SIG-M5 (cell line): ENCODE data around the gene PAPPA2.

Source experiments
- DNase-seq: peaks from one replicate; lab custom pipeline; 2025; lab: John Stamatoyannopoulos, UW

Gene PAPPA2

DNA sequence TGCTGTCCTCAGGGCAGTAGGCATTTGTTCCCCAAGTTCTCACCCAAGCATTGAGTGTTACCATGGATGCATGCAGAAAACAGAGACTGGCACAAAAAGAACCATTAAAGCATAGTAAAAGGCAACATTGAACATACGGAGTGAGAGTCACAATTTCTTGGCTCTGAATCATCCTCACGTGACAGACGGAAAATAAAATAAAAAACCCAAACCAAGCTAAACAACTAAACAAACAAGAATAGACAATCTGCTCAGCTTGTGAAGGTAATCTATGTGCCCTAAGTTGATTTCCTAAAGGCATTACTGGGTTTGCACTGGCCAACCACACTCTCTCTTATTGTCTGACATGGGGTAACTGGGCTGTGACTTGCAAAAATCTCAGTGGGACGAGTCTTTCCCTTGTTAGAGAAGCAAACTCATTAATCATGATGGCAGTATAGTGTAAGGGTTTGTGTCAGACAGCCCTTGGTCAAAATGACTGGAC is 395.5 kb downstream of the PAPPA2 start:
- no peak for DNase-seq

GRCh38 chr1:176863613-176864012 is 400.6 kb downstream of the PAPPA2 start:
- no peak for DNase-seq

DNA sequence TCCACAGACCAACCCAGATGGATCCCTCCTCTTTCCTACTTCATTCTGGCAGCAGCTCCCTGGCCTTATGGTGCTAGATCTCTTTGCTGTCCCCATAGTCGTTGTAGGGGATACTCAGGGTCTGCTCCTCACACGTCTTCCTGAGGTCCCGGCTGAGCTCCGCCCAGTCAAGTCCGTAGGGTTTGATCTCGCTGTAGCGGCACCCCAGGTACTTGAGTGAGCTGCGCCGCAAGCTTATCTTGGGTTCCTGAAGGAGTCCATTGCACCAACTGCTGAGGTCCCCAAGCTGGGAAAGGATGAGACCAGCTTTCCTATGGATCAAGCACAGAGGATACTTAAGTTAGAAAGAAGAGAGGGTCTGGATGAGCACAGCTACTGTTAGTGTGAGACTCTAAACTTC is 401.2 kb downstream of the PAPPA2 start:
- no peak for DNase-seq

- no peak for DNase-seq
Observed at GRCh38 chr1:176866011-176866714, 403.2 kb downstream of the PAPPA2 start.

GRCh38 chr1:176869577-176869976 is 406.6 kb downstream of the PAPPA2 start:
- DNase-seq, result no peak

GRCh38 chr1:176876966-176877515 is 414.1 kb downstream of the PAPPA2 start:
- DNase-seq, result no peak

DNA sequence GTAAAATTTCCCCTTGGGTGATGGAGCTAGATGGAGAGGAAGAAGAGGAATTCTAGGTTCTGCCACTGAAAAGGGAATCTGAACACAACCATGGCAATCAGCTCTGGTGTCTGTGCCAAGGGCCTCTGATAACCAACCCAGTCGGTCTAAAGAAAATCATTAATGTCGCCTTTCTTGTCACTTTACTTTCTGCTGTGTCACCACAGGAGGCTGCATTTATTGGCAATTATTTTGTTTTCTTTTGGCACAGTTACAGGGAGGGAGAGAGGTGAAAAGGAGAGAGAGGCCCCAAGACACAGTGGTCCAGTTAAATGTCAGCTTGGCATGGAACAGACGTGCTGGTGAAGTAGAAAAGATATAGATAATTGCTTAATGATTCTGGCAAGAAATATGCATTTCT is 414.6 kb downstream of the PAPPA2 start:
- no peak for DNase-seq

DNA sequence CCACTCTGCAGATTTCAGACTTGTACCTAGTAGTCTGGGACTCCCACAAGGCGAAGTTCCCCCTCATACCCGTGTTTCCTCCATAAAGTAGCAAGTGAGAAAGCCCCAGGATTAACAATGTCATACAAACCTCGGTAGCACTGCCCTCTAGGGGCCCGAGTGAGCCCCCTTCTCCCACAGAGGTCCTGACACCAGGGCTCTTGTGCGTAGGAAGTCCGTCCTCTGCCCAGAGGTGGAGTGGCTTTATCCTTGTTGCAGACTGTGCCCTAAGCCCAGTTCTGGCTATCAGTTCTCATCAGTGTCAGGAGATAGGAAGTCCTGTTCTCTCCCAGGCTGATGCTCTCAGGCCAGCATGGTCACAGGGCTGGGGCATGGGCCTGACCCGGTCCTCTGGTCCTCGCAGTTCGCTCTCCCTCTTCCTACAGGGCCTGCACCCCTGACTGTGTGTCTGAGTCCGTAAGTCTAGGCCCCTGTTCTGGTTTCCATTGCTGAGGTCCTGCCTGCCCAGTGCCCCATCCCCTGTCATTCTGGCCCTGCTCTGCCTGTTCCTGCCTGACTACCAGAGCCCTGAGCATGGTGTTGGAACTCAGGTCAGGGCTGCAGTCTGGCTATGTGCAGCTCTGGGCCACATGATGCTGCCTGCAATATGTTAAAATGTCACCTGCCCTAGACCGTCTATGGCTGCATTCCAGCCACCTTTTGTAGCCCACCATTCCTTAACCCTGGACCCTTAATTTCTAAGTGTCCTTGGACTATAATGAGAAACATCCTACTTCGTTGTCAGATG is 416.0 kb downstream of the PAPPA2 start:
- DNase-seq, result no peak

GRCh38 chr1:176879784-176880620 is 417.0 kb downstream of the PAPPA2 start:
- no peak for DNase-seq

DNA sequence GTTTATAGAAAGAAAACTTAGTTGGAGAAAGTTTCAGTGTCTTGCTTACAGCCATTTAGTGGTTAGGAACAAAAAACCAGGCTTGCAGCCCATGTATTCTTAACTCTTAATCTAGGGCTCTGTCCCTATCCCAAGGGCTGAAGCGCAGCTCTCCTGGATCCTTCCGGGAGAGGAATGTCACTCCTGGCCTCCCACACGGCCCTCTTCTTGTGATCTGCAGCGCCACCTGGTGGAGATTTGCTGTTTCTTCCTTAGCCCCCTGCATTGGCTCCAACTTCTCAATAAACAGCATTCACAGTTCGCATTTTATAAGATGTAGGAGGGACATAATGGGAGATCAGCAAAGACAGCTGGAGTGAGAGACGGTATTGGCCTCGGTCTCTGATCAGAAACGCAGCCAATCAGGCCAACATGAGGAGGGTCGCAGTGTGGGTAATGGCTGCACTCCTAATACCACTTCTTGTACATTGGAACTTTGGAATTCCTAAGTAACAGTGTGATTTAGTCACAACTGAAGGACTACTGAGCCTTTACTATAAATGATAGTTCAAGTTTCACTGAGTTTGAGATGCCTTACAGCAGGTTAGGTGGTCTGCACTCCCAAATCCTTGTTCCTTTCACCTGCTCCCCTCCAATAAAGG is 418.1 kb downstream of the PAPPA2 start:
- DNase-seq, result no peak

DNA sequence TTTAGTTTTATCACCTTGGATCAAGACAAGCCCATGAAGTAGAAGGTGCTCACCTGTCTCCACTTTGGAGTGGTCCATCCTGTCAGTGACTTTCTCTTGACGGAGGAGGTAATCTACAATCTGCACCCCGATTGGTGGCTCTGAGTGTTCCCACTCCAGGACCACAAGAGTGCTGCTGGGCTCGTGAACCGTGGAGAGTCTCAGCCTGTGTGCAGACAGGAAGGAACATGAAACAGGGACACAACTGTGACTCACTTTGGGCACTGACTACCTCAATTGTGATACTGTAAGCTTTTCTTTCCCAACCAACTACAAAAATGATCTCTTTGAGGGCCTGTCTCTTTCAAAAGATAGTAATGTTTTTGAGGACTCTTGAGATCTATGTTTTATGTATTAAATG is 421.3 kb downstream of the PAPPA2 start:
- DNase-seq, result no peak

GRCh38 chr1:176884911-176885310 is 421.9 kb downstream of the PAPPA2 start:
- no peak for DNase-seq

GRCh38 chr1:176885341-176885740 is 422.4 kb downstream of the PAPPA2 start:
- DNase-seq, result no peak

DNA sequence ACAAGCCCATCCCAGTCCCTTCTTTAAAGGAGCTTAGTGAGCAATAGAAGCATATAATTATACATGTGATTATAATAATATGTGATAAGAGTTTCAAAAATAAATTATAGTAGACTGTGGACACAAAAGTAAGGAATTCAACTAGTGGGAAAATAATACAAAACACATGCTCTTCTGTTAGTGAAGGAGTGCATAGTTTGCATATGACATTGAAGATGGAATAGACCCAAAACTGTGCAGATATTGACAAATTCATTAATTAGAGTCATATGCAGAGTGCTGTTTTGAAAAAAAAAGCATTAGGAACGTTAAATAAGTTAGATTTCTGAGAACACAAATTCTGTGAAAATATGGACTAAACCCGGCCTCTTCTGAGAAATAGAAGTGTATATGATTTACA is 422.8 kb downstream of the PAPPA2 start:
- no peak for DNase-seq

DNA sequence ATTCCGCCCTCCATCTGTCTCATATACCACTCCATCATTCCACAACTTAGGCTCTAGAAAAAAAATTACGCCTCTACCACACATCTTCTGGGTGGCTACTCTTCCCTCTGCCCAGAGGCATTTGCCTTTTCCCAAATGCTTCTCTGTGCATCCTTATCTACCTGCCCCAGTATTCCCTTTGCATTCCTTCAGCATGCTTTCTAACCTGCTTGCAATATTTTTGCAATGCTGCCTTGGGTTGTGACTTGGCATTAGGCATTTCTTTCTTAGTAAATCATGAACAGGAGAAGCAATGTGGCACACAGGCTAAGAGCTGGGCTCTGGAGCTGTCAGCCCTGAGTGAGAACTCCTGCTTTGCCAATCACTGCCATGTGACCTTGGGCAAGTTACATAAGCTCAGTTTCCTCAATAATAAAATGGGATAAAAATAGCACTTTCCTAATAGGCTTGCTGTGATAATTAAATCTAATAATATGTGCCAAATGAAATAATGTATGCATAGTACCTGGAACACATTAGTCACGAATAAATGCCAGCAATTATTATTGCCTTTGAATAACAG is 425.6 kb downstream of the PAPPA2 start:
- DNase-seq, result no peak

GRCh38 chr1:176893625-176894352 is 430.8 kb downstream of the PAPPA2 start:
- no peak for DNase-seq

DNA sequence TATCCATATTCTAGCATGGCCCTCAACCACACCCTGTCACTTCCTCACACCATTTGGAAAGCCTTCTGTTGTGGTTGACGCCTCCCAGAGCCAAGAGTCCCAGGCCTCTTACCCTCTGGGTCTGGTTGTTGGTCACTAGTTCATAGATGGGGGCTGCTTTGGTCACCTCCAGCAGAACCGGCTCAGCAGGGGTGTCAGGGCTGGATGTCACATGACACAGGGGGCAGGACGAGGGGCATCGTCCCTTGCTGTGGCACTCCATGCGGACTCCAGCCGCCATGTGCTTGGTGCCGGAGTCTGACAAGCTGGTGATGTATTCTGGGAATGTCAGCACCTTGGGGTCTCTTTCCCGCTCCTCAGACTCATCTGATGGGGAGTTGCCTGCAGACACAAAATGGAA is 431.5 kb downstream of the PAPPA2 start:
- no peak for DNase-seq
